K562 (cell line): ENCODE data around the gene ADI1. TPM values are rescaled to one million over a fixed set of nuclear protein-coding genes. Genes with fewer than 3 reads are reported as not detected.

ENCODE experiments used
- FOXJ3 ChIP-seq: sonication (generic); formaldehyde crosslinking; IDR thresholded peaks from 2 replicates; pipeline ENCODE4 v1.4.0; 2020; ENCODE audit warnings: mild to moderate bottlenecking, missing genetic modification reagents
- IFI16 ChIP-seq: fragments of 250-450 bp; sonication (Bioruptor Pico); IDR thresholded peaks from 2 replicates; pipeline ENCODE4 v2.1.2; 2022; ENCODE audit warnings: mild to moderate bottlenecking, inconsistent platforms
- KLF6 ChIP-seq: fragments of 250-450 bp; sonication (Bioruptor Pico); IDR thresholded peaks from 2 replicates; pipeline ENCODE4 v1.4.0; 2020; ENCODE audit warnings: mild to moderate bottlenecking, moderate library complexity, borderline replicate concordance
- POU5F1 ChIP-seq: fragments of 150-350 bp; IDR thresholded peaks from 2 replicates; pipeline ENCODE4 v1.6.1; 2014; ENCODE audit warnings: borderline replicate concordance, low read length, low read depth, mild to moderate bottlenecking; ENCODE audit not compliant: partially characterized antibody
- RBM22 ChIP-seq: fragments of 200-400 bp; formaldehyde crosslinking; IDR thresholded peaks from 2 replicates; pipeline ENCODE4 v1.6.1; 2018; ENCODE audit warnings: low read length, low read depth; ENCODE audit not compliant: poor library complexity, severe bottlenecking
- SMARCB1 ChIP-seq: IDR thresholded peaks from 2 replicates; pipeline ENCODE4 v1.6.1; 2011; ENCODE audit warnings: improper control_type of control experiment, low read depth; ENCODE audit not compliant: insufficient read length
- ZNF408 ChIP-seq: fragments of 250-450 bp; sonication (Bioruptor Pico); IDR thresholded peaks from 2 replicates; pipeline ENCODE4 v1.4.0; 2020; ENCODE audit warnings: low read depth, mild to moderate bottlenecking, moderate library complexity
- ZNF41 ChIP-seq: fragments of 250-450 bp; sonication (Bioruptor Pico); conservative IDR thresholded peaks from 2 replicates; pipeline ENCODE4 v1.4.0; 2020; ENCODE audit warnings: mild to moderate bottlenecking
- ZNF717 ChIP-seq: fragments of 250-450 bp; sonication (Bioruptor Pico); IDR thresholded peaks from 2 replicates; pipeline ENCODE4 v1.5.0; 2021
- polyA plus RNA-seq, 8 experiments: library from polyadenylated mRNA; depleted of rRNA in 4 of 8; stranded (reverse) in 5 of 8; unstranded in 3 of 8; fragments of >200 nt; fragmentation: Nextera tagmentation in 2 of 8; fragmentation: Illumina TruSeq in 1 of 8; extraction: Ambion mirVana in 2 of 8; extraction: Trizol in 1 of 8; gene quantifications; 2 replicates each; pipeline versions ENCODE4 v1.2.1 to v1.2.3, GENCODE V29; 2011 to 2014; ENCODE audit warnings: inconsistent platforms in 1 of 8, missing spikeins in 1 of 8
- total RNA-seq, 7 experiments: library from RNA; depleted of rRNA in 6 of 7; stranded (reverse); fragments of >200 nt in 6 of 7; fragmentation: Illumina TruSeq in 2 of 7; extraction: Trizol in 2 of 7; gene quantifications; 2 replicates each; pipeline versions ENCODE4 v1.2.1 to v1.2.3, GENCODE V29; 2011 to 2021; ENCODE audit warnings: low replicate concordance in 1 of 7
- TF ChIP-seq, protein P1 (sequence below): fragments of 250-450 bp; sonication (Bioruptor Pico); IDR thresholded peaks from 2 replicates; pipeline ENCODE4 v1.5.0; 2021
- TF ChIP-seq, protein P2 (sequence below): fragments of 450-650 bp; IDR thresholded peaks from 2 replicates; pipeline ENCODE4 v1.6.1; 2016; ENCODE audit warnings: low read depth, mild to moderate bottlenecking, moderate library complexity

Gene ADI1
- total and polyA plus RNA-seq, 9 of the 15 experiments (the other 6 are each of a cell fraction or from before 2014, with no cell fraction given), result 6.1 to 51.0 (median 27.1) TPM

DNA sequence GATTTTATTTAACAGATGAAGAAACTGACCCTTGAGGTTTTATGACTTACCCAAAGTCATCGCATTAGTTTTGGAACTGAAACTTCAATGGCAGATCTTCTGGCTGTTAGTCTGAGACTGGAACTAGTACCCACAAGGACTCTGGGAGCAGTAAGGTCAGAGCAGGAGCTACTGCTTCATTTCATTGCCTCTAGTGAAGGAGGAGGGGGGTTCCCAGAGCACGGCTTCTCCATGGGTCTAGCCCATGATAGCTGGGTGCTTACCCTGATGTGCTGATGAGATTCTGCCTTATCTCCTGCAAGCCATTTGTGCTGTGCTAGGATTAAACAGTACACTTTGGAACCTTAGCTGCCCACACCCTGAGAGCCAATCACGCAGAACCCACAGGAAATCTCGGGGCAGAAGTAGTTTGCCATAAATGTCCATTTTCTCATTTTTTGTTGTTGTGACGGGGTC is 44.2 kb upstream of the ADI1 start (continued):
- TF ChIP-seq KLF6 (CRISPR knock-in tag), result no peak
- no peak for TF ChIP-seq FOXJ3 (CRISPR knock-in tag)
- TF ChIP-seq, protein P1, sequence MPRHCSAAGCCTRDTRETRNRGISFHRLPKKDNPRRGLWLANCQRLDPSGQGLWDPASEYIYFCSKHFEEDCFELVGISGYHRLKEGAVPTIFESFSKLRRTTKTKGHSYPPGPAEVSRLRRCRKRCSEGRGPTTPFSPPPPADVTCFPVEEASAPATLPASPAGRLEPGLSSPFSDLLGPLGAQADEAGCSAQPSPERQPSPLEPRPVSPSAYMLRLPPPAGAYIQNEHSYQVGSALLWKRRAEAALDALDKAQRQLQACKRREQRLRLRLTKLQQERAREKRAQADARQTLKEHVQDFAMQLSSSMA, result no peak
- no peak for TF ChIP-seq ZNF408 (CRISPR knock-in tag)
- TF ChIP-seq POU5F1, result no peak
- TF ChIP-seq, protein P2, sequence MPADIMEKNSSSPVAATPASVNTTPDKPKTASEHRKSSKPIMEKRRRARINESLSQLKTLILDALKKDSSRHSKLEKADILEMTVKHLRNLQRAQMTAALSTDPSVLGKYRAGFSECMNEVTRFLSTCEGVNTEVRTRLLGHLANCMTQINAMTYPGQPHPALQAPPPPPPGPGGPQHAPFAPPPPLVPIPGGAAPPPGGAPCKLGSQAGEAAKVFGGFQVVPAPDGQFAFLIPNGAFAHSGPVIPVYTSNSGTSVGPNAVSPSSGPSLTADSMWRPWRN, result 0 out of 2 replicates have a peak, but pooled peaks have one; percentile 22
- no peak for TF ChIP-seq SMARCB1
- TF ChIP-seq RBM22, result no peak
- no peak for TF ChIP-seq ZNF41
- TF ChIP-seq ZNF717 (CRISPR knock-in tag), result no peak
- TF ChIP-seq IFI16 (CRISPR knock-in tag), result no peak
